Body of pancreas (tissue), 4 donors: ENCODE results near the gene PFN3. TPM values are rescaled to one million over a fixed set of nuclear protein-coding genes. Genes with fewer than 3 reads are reported as not detected.
A peak's percentile ranks its signal among the peaks of the same experiment; 100 is the strongest.

Experiments used
- ATAC-seq: fragments of 150-250 bp; one replicate; pipeline ENCODE4 v1.9.1; 2016
- DNase-seq, 4 donors: peaks; one replicate each; pipeline ENCODE4 v3.0.0-alpha.2; 2019
- H3K27ac ChIP-seq, 4 donors: fragments of 200-600 bp; sonication (generic); 1 replicate in 3 of 4; 2 replicates in 1 of 4; pipeline versions ENCODE4 v1.5.1 to v1.6.1; 2016 to 2019; ENCODE audit warnings: mild to moderate bottlenecking in 1 of 4, mixed read lengths in 1 of 4, moderate library complexity in 1 of 4
- H3K27me3 ChIP-seq, 2 donors: fragments of 200-600 bp; sonication (generic); one replicate each; pipeline ENCODE4 v1.6.0; 2016; ENCODE audit warnings: mild to moderate bottlenecking in 1 of 2
- H3K36me3 ChIP-seq, 2 donors: fragments of 200-600 bp; sonication (generic); replicated peaks in 1 of 2; 2 replicates each; pipeline ENCODE4 v1.5.1; 2016; ENCODE audit warnings: low read depth in 2 of 2; ENCODE audit not compliant: insufficient read depth in 1 of 2
- H3K4me1 ChIP-seq: fragments of 200-600 bp; sonication (generic); one replicate; pipeline ENCODE4 v1.6.0; 2016
- H3K4me3 ChIP-seq, 2 donors: fragments of 200-600 bp; sonication (generic); 1 replicate in 1 of 2; 2 replicates in 1 of 2; pipeline ENCODE4 v1.5.1; 2016 to 2019
- H3K9me3 ChIP-seq, 3 donors: fragments of 200-600 bp; sonication (generic); 1 replicate in 2 of 3; 2 replicates in 1 of 3; pipeline ENCODE4 v1.5.1; 2016
- POLR2A ChIP-seq, 3 donors: fragments of 450-650 bp; IDR thresholded peaks; one replicate each; pipeline ENCODE4 v1.6.1; 2016; ENCODE audit warnings: antibody characterized with exemption in 3 of 3, mild to moderate bottlenecking in 2 of 3
- WGBS, 2 donors: methylation state at CpG; one replicate each; pipeline ENCODE4 v1.1.5; 2017; 5-methylcytosine and 5-hydroxymethylcytosine counted together
- intact Hi-C: fragments of 100-400 bp; cut with DNase I; formaldehyde crosslinking; loops from one replicate; pipeline ENCODE4 v1.15.1; 2023
- total RNA-seq, 2 donors: library from RNA; depleted of rRNA; stranded (reverse); fragments of >200 nt; gene quantifications; one replicate each; pipeline ENCODE4 v1.1.0, GENCODE V29; 2016
- TF ChIP-seq, protein P1 (sequence below), 7 experiments: fragments of 450-650 bp in 4 of 7; fragments of 200-600 bp in 3 of 7; sonication (generic) in 3 of 7; IDR thresholded peaks; one replicate each; pipeline ENCODE4 v1.5.1; 2016 to 2019; ENCODE audit warnings: antibody characterized with exemption in 7 of 7

PFN3 gene
- total RNA-seq, 2 donors from 2014 or later, result not detected

- intact Hi-C loops, result no loop called here
- Histone ChIP-seq H3K27ac (no peak overlapping the region), H3K36me3 (no peaks in the 10 kb centered on the region), H3K4me1 (peaks cover 27% of the 10 kb centered on the region), H3K9me3 (no peaks in the 10 kb centered on the region), H3K4me3 (no peak overlapping the region), H3K27me3 (no peaks in the 10 kb centered on the region)
- no peak for TF ChIP-seq POLR2A (IDR thresholded peaks at IDR 0.05)
- TF ChIP-seq, protein P1, sequence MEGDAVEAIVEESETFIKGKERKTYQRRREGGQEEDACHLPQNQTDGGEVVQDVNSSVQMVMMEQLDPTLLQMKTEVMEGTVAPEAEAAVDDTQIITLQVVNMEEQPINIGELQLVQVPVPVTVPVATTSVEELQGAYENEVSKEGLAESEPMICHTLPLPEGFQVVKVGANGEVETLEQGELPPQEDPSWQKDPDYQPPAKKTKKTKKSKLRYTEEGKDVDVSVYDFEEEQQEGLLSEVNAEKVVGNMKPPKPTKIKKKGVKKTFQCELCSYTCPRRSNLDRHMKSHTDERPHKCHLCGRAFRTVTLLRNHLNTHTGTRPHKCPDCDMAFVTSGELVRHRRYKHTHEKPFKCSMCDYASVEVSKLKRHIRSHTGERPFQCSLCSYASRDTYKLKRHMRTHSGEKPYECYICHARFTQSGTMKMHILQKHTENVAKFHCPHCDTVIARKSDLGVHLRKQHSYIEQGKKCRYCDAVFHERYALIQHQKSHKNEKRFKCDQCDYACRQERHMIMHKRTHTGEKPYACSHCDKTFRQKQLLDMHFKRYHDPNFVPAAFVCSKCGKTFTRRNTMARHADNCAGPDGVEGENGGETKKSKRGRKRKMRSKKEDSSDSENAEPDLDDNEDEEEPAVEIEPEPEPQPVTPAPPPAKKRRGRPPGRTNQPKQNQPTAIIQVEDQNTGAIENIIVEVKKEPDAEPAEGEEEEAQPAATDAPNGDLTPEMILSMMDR (IDR thresholded peaks at IDR 0.05), result no peak
- WGBS, 2 donors, result 45 to 62% methylated on average over 5 to 7 of the region's 7 CpGs
- ATAC-seq, result no peak
- peak in 1 of 4 donors; percentile 9 for DNase-seq
Measured at GRCh38 chr5:177444106-177445051, 43.9 kb upstream of the PFN3 start.

DNA sequence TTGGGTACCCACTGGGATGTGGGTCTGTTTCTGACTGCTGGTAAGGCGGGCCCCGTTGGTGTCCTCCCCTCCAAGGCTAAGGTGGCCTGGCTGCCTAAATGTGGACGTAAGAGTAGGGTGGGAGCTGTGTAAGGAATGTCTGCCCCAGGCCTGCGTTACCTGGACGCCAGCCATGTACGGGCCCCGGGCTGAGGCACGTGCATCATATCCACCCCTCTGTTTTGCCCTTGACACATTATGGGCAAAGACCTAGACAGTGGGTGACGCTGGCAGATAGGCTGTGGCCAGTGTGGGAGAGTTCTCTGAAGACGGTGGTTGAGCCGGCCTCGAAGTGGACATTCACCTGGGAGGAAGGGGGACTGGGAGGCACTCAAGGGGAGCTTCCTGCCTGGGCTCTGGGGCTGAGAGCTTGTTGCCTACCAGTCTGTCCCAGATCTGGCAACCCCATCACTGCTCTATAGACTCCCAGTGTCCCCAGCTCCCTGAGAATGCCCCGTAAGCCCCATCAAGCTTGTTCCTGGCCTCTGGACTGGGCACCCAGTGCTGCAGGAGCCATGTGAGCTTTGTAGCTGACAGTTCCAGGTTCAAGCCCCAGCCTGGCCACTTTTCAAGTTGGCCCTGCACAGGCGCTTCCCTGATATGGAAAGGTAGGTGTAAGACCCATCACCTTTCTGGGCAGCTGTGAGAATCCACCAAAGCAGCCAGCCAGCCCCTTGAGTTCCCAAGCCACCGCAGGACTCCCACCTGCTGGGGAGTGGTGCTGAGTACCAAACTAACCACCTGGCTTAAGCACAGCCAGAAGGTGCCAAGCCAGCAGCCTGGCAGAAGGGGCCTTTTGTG, 42.9 kb upstream of the PFN3 start:
- peak in 1 of 4 donors; percentile 8 for DNase-seq
- Histone ChIP-seq H3K27ac (no peak overlapping the region), H3K4me1 (peaks cover 24% of the 10 kb centered on the region), H3K36me3 (no peaks in the 10 kb centered on the region), H3K27me3 (no peaks in the 10 kb centered on the region), H3K4me3 (no peak overlapping the region), H3K9me3 (no peaks in the 10 kb centered on the region)
- 47 to 68% methylated on average over 13 to 15 of the region's 15 CpGs for WGBS, 2 donors
- no peak for TF ChIP-seq POLR2A (IDR thresholded peaks at IDR 0.05)
- TF ChIP-seq, protein P1 (IDR thresholded peaks at IDR 0.05), result no peak
- intact Hi-C loops, result no loop called here
- ATAC-seq, result no peak

DNA sequence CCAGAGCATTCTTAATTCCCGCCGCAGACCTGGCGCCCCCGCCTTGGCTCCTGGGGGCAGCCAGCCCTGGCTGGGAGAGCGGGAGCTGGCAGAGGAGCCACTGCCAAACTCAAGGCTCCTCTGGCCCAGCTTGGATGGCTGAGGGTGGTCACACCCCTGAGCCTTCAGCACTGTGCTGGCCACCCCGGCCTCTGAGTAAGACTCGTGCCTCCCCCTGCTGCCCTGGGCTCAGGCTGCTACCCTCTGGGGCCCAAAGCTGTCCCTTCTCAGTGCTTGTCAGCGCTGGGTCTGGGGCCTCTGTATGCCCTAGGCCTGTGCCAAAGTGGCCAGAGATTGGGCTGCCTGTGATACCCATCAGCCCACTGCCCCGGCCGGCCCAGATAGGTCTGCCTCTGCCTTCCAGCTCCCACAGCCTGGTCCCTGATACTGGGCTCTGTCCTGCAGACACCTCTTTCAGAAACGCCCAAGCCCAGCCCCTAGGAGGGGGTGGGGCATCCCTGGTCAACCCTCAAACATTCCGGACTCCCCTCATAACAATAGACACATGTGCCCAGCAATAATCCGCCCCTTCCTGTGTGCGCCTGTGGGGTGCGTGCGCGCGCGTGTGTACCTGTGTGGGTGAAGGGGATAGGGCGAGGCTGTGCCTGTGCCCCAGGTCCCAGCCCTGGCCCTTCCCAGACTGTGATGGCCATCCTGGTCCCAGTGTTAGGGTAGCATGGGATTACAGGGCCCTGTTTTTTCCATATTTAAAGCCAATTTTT, 41.8 kb upstream of the PFN3 start:
- TF ChIP-seq POLR2A (IDR thresholded peaks at IDR 0.05), result no peak
- TF ChIP-seq, protein P1 (IDR thresholded peaks at IDR 0.05), result no peak
- H3K27ac ChIP-seq, result no peak overlapping the region
- peaks cover 14% of the 10 kb centered on the region for H3K4me1 ChIP-seq
- ATAC-seq (no peak), DNase-seq (no peak)
- no peak overlapping the region for H3K4me3 ChIP-seq
- intact Hi-C loops, result no loop called here
- no peaks in the 10 kb centered on the region for H3K27me3 ChIP-seq
- peaks cover 0 to 2% of the 10 kb centered on the region in 2 donors for H3K36me3 ChIP-seq
- H3K9me3 ChIP-seq, result no peaks in the 10 kb centered on the region
- WGBS, 2 donors, result 90 to 95% methylated on average over 19 to 20 of the region's 20 CpGs

DNA sequence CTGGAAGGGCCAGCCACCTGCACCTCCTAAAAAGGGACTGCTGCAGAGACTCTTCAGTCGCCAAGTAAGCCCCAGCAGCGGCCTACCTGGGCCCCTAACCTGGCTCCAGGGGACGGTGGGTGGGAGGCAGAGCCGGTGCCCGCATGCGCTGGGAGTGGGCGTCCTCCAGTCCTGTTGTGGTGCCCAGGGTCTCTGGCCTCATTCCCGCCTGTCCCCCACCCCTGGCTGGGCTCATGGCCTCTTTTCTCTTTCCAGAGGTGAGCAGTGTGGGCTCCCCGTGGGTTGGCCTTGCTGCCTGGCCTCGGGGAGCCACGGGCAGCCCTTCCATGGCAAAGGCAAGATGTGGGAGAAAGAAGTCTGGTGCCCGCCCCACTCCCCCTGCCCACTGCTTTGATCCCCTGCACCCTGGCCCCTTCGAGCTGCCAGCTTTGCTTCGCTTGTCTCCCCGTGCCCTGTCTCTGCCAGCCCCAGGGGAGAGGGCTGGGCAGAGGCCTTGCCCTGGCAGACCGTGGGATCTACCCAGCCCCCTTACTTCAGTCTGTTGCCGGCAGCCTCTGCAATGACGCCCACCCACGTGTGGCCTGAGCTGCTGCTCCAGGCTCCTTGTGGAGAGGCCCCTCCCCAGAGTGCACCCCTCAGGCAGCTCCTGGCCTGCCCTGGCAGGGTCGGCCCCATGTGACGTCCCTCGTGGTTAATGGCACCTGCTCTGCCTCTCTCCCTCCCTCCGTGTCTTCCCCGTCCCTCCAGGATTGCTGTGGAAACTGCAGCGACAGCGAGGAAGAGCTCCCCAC, 40.7 kb upstream of the PFN3 start:
- H3K9me3 ChIP-seq, result no peaks in the 10 kb centered on the region
- H3K4me3 ChIP-seq, result no peak overlapping the region
- no peak overlapping the region for H3K27ac ChIP-seq
- whole genome bisulfite sequencing, 2 donors, result 84 to 92% methylated on average over 15 to 22 of the region's 26 CpGs
- H3K36me3 ChIP-seq, result peaks cover 0 to 4% of the 10 kb centered on the region in 2 donors
- intact Hi-C loops, result no loop called here
- no peaks in the 10 kb centered on the region for H3K27me3 ChIP-seq
- DNase-seq (no peak), ATAC-seq (no peak)
- TF ChIP-seq, protein P1 (IDR thresholded peaks at IDR 0.05), result no peak
- no peak for TF ChIP-seq POLR2A (IDR thresholded peaks at IDR 0.05)
- peaks cover 6% of the 10 kb centered on the region for H3K4me1 ChIP-seq
